HG02943 (cell line): ENCODE measurements around the gene TMEM74B.
"Not testable (repeated sequence)": the region's sequence is repeated elsewhere in the genome, so short reads cannot be mapped to it uniquely, and the experiment has no call there.

Source experiments
- ATAC-seq: cut with Tn5 transposase; IDR thresholded peaks from one replicate; pipeline ENCODE4 v1.9.1; 2021; ENCODE audit warnings: mild to moderate bottlenecking, low read depth, moderate library complexity; ENCODE audit not compliant: unreplicated experiment

The TMEM74B gene

DNA sequence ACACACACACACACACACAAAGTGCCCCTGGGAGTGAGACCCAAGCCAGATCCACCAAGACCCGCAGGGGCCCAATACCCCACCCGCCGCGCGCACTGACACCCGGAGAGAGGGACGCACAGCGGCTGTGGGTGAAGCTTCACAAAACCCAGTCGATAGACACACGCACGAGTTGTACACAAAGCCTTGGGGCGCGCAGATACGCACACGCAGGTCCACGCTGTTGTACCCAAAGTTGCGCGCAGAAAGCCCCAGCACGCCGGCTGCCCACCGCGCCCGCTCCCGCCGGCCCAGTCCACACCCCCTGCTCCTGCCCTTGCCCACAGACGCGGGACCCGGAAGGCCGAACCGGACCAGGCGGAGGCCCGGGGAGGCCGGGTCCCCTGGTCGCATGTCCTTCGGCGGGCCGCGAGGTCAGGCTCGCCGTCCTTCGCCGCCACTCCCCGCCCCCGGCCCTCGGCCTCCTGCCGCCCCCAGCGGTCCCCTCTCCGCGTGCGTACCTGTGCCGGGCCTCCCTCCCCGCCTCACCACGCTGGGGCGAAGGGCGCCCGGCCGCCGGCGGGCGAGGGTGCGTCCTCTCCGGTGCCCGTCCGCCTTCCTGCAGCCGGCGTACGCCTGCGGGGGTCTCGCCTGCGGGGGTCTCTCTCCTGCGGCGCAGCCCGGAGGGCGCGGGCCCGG, at the start of gene TMEM74B:
TSS of gene TMEM74B (minus strand) at position 344 of the 678 bp plus-strand sequence. CDS start 1,180 bp downstream, outside the sequence.
- no peak for ATAC-seq

DNA sequence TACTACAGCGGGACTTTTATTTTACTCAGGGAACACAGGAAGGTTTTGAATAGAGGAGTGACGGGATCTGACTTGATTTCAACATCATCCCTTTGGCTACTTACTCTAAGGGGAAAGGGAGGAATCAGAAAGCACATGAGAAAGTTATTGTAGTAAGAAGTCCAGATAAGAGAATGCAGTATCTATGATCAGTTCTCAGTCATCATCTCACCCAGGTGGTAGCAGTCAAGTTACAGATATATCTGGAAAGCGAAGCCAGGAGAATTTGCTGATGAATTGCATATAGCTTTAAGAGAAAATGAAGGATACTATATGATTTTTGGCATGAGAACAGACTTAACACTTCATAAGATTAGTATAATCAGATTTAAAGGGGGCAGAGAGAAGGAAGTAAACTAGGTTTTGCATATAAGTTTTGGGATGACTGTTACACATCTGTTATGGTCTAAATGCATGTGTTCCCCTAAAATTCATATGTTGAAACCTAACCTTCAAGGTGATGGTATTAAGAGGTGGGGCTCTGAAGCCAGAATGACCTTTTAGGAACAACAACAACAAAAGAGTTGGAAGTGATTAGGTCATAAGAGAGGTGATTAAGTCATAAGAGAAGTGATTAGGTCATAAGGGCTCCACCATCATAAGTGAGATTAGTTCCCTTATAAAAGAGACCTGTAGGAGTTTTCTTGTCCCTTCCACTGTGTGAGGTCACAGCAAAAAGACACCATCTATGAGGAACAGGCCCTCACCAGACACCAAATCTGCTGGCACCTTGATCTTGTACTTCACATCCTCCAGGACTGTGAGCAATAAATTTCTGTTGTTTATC, 47.7 kb upstream of the TMEM74B start:
- ATAC-seq, result no peak

- no peak for ATAC-seq
Measured at GRCh38 chr20:1229541-1229940, 44.8 kb upstream of the TMEM74B start.

- ATAC-seq, result no peak
Measured at GRCh38 chr20:1225783-1226654, 41.2 kb upstream of the TMEM74B start, which contains the start of gene RAD21L1. Gene RAD21L1, plus strand, starts transcription at chr20:1226044. Its CDS starts 2,410 bp downstream, at chr20:1228454.

GRCh38 chr20:1225263-1225782, 40.5 kb upstream of the TMEM74B start:
- ATAC-seq, result no peak

DNA sequence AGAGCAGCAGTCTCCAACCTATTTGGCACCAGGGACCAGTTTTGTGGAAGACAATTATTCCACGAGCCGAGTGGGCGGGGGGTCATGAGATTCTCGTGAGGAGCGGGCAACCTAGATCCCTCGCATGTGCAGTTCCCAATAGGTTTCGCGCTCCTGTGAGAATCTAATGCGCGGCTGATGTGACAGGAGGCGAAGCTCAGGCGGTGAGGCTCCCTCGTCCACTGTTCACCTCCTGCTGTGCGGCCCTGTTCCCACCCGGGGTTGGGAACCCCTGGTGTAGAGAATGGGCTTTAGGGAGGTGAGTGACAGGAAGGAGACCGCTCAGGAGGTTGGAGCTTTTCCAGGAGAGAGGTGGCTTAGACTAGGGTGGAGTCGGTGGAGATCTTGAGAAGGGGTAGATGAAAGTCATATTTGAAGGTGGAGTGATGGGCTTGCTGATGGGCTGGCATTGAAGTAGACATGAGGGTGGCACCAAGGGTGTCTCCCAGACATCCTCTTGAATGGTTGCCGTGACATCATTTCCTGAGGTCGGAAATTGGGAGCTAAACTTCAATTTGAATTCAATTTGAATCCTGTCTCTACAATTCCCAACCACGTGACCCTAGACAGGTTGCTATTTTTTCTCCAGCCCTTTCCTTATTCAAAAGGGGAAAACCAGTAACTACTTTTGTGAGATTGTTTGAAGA, 39.6 kb upstream of the TMEM74B start:
- no peak for ATAC-seq

DNA sequence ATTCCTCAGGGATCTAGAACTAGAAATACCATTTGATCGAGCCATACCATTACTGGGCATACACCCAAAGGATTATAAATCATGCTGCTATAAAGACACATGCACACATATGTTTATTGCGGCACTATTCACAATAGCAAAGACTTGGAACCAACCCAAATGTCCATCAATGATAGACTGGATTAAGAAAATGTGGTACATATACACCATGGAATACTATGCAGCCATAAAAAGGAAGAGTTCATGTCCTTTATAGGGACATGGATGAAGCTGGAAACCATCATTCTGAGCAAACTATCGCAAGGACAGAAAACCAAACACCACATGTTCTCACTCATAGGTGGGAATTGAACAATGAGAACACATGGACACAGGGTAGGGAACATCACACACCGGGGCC, 38.0 kb upstream of the TMEM74B start:
- ATAC-seq, result not testable (repeated sequence)

- not testable (repeated sequence) for ATAC-seq
Measured at GRCh38 chr20:1216527-1217427, 32.0 kb upstream of the TMEM74B start.

DNA sequence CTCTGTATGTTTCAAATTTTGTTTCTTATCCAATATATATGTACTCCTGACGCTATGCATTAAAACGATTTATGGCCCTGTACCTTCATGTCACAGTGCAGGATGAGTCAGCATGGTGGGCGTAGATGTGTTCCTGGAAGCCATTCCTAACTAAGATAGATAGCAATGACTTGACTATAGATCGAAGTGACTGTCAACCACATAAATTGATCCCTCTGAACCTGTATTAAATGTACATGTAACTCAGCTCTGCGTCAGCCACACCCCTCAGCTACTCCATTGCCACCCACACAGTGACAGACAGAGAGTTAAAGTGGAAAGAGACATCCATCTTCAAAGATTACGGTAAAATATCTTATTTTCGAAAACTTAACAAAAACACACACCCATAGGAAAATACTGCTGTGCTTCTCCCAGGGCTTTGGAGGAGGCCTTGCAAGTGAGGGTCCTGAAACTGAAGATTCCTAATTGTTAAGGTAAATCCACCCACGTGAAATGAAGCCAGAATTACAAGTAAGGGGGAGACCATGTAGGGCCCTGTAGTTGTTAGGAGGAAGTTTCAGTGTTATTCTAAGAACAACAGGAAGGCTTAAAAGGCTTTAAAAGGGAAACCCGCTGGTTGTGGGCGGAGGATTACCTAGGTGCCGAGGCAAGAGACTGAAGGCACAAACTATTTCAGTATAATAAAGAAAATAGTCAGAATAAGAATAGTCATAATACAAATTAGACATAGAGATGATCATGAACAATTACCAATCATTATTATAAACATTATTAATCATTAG, 30.8 kb upstream of the TMEM74B start:
- ATAC-seq, result no peak

- ATAC-seq, result no peak
Measured at GRCh38 chr20:1214838-1215261, 30.1 kb upstream of the TMEM74B start.

DNA sequence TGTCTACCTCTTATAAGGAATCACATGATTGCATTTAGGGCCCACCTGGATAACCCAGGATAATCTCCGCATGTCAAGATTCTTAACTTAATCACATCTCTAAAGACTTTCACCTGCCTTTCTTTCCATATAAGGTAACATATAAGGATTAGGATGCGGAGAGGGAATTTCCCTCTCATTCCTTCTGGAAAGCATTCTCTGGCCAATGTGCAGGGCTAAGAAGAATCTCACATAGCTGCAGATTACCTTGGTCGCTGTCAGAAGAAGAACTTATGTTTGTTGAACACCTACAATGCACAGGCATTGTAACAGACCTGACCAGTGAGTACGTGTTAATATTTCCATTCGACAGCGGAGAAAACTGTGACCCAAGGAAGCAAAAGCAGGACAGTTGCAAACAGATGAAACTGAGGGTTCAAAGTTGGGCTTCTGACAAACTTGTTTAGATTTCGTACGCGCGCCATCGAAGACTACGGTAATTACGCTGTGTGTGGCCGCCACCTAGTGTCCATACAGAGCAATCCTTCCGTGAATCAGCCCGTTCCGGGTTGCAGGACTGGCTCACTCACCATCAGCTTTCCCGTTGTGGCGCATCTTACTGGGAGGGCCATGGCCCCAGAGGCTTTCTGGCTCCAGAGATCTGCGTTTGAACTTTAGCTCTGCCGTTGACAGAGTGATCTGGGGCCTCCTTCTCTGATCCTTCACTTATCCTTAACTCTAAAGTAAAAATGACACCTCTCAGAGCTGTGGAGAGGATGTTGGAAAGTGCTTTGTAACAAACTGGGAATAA, 28.0 kb upstream of the TMEM74B start:
- ATAC-seq, result no peak

GRCh38 chr20:1212023-1212422, 27.2 kb upstream of the TMEM74B start:
- no peak for ATAC-seq

GRCh38 chr20:1210501-1210900, 25.7 kb upstream of the TMEM74B start:
- ATAC-seq, result no peak

GRCh38 chr20:1209447-1210387, 24.9 kb upstream of the TMEM74B start:
- no peak for ATAC-seq

DNA sequence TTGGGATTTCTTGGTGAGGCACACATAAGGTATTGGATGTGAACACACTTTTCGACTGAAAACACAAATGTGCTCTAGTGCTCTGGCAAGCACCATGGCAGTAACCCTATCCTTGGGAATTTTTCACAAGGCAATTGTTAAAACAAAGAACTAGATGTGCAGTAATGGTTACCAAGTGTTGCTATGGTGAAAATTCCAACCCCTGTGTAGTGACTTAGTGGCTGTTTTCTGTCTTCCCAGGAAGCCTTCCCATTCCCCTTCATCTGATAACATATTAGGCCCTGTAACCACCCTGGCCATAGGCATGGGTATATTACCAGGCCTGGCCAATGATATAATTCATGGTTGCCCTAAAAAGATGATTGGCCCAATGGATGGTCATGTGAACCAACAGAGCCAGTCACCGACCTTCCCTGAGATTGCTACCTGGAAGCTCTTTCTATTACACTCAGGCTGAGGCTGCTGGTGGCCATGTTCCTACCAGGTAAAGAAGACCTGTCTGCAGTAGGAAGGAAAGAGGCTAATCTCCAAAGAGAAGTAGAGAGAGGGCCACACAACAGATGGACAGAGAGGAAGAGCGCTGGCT, 22.6 kb upstream of the TMEM74B start:
- ATAC-seq, result no peak
